BLaER1 treated with 17β-estradiol and CSF1 and Interleukin-3, amounts not matched to agents 10 nM and 100 nM (cell line): Measurements from ENCODE around the gene REPIN1.

Source experiments
- H3K27ac ChIP-seq, 11 experiments: shearing (Covaris generic); formaldehyde crosslinking; 2 replicates each; pipeline ENCODE4 v1.8.1; 2022
- H3K27me3 ChIP-seq, 11 experiments: shearing (Covaris generic); formaldehyde crosslinking; 2 replicates each; pipeline ENCODE4 v1.8.1; 2022
- H3K36me3 ChIP-seq, 11 experiments: shearing (Covaris generic); formaldehyde crosslinking; 2 replicates each; pipeline ENCODE4 v1.8.1; 2022
- H3K4me1 ChIP-seq, 10 experiments: shearing (Covaris generic); formaldehyde crosslinking; 2 replicates each; pipeline ENCODE4 v1.8.1; 2022
- H3K4me2 ChIP-seq, 11 experiments: shearing (Covaris generic); formaldehyde crosslinking; 2 replicates each; pipeline ENCODE4 v1.8.1; 2022
- H3K4me3 ChIP-seq, 10 experiments: shearing (Covaris generic); formaldehyde crosslinking; 2 replicates each; pipeline ENCODE4 v1.8.1; 2022
- H3K9ac ChIP-seq, 11 experiments: shearing (Covaris generic); formaldehyde crosslinking; 2 replicates each; pipeline ENCODE4 v1.8.1; 2022
- H3K9me3 ChIP-seq, 11 experiments: shearing (Covaris generic); formaldehyde crosslinking; replicated peaks in 1 of 11; 2 replicates each; pipeline ENCODE4 v1.8.1; 2022
- H4K20me1 ChIP-seq, 11 experiments: shearing (Covaris generic); formaldehyde crosslinking; 2 replicates each; pipeline ENCODE4 v1.8.1; 2022
- Cebpa-rat ChIP-seq, 11 experiments: shearing (Covaris generic); IDR thresholded peaks; 2 replicates each; pipeline ENCODE4 v1.8.1; 2022

REPIN1 gene

GRCh38 chr7:150368096-150368883 lies at the start of gene REPIN1:
REPIN1 (plus strand) TSS chr7:150368822; CDS start chr7:150369712, 890 bp downstream.
- no peak for TF ChIP-seq Cebpa-rat (IDR thresholded peaks at IDR 0.05)
- Histone ChIP-seq H4K20me1 (peaks cover 34 to 42% (median 38%) of the 10 kb centered on the region in 11 experiments; a peak in 20 of 22 replicates), H3K27ac (peak within 1 kb of the TSS; percentile 90 to 100 (median 99)), H3K27me3 (no peaks in the 10 kb centered on the region), H3K9me3 (no peaks in the 10 kb centered on the region), H3K4me2 (peak within 1 kb of the TSS; percentile 90 to 100 (median 98)), H3K4me3 (peak within 1 kb of the TSS; percentile 79 to 99 (median 88)), H3K9ac (peak within 1 kb of the TSS; percentile 92 to 97 (median 95)), H3K36me3 (peaks cover 23 to 37% (median 31%) of the 10 kb centered on the region in 11 experiments), H3K4me1 (peaks cover 58 to 86% (median 73%) of the 10 kb centered on the region in 10 experiments)

GRCh38 chr7:150321788-150322113 lies 46.9 kb upstream of the REPIN1 start:
- Histone ChIP-seq H3K9me3 (peaks cover 14 to 27% (median 19%) of the 10 kb centered on the region in 11 experiments), H3K4me1 (peaks cover 4 to 23% (median 12%) of the 10 kb centered on the region in 10 experiments; a peak in 13 of 20 replicates), H3K4me3 (no peak overlapping the region), H4K20me1 (0 out of 22 replicates have a peak, but pooled peaks cover 0 to 3% (median 0%) of the 10 kb centered on the region in 11 experiments), H3K27ac (no peak overlapping the region), H3K9ac (no peak overlapping the region), H3K36me3 (no peaks in the 10 kb centered on the region; a peak in 1 of 22 replicates), H3K4me2 (no peak overlapping the region), H3K27me3 (peaks cover 33 to 47% (median 43%) of the 10 kb centered on the region in 11 experiments)
- no peak for TF ChIP-seq Cebpa-rat (IDR thresholded peaks at IDR 0.05)

- no peak overlapping the region for H3K4me2 ChIP-seq
- H3K4me1 ChIP-seq, result peaks cover 4 to 23% (median 12%) of the 10 kb centered on the region in 10 experiments; a peak in 13 of 20 replicates
- no peak overlapping the region for H3K27ac ChIP-seq
- H3K9me3 ChIP-seq, result peaks cover 14 to 27% (median 19%) of the 10 kb centered on the region in 11 experiments
- TF ChIP-seq Cebpa-rat (IDR thresholded peaks at IDR 0.05), result no peak
- H4K20me1 ChIP-seq, result 0 out of 22 replicates have a peak, but pooled peaks cover 0 to 3% (median 0%) of the 10 kb centered on the region in 11 experiments
- H3K9ac ChIP-seq, result no peak overlapping the region
- no peaks in the 10 kb centered on the region; a peak in 1 of 22 replicates for H3K36me3 ChIP-seq
- H3K27me3 ChIP-seq, result peaks cover 33 to 47% (median 43%) of the 10 kb centered on the region in 11 experiments
- peak overlapping the region in 1 of 10 experiments; percentile 31; a peak in 2 of 20 replicates for H3K4me3 ChIP-seq
Measured at GRCh38 chr7:150322114-150322832, 46.3 kb upstream of the REPIN1 start.

- TF ChIP-seq Cebpa-rat (IDR thresholded peaks at IDR 0.05), result no peak
- H4K20me1 ChIP-seq, result 0 out of 22 replicates have a peak, but pooled peaks cover 0 to 3% (median 0%) of the 10 kb centered on the region in 11 experiments
- no peak within 1 kb of the TSS for H3K9ac ChIP-seq
- peaks cover 33 to 47% (median 43%) of the 10 kb centered on the region in 11 experiments for H3K27me3 ChIP-seq
- peaks cover 4 to 23% (median 12%) of the 10 kb centered on the region in 10 experiments; a peak in 13 of 20 replicates for H3K4me1 ChIP-seq
- H3K36me3 ChIP-seq, result no peaks in the 10 kb centered on the region; a peak in 1 of 22 replicates
- H3K27ac ChIP-seq, result no peak within 1 kb of the TSS
- H3K4me2 ChIP-seq, result peak within 1 kb of the TSS; percentile 15 to 55 (median 38); a peak in 15 of 22 replicates
- peaks cover 14 to 27% (median 19%) of the 10 kb centered on the region in 11 experiments for H3K9me3 ChIP-seq
- H3K4me3 ChIP-seq, result peak within 1 kb of the TSS in 7 of 10 experiments; percentile 17 to 42 (median 27); a peak in 8 of 20 replicates
Measured at GRCh38 chr7:150322833-150323681, 45.6 kb upstream of the REPIN1 start, which contains the start of the genes ACTR3C and LRRC61. ACTR3C (minus strand) TSS chr7:150323545; CDS start chr7:150295296, 28,249 bp downstream. LRRC61 (plus strand) TSS chr7:150323355; CDS start chr7:150336862, 13,507 bp downstream.

- Histone ChIP-seq H3K27ac (no peak overlapping the region), H3K36me3 (no peaks in the 10 kb centered on the region; a peak in 1 of 22 replicates)
Measured at GRCh38 chr7:150323682-150324372, 44.8 kb upstream of the REPIN1 start.

GRCh38 chr7:150324373-150324961 lies 44.2 kb upstream of the REPIN1 start:
- H3K4me3 ChIP-seq, result no peak overlapping the region
- H3K27ac ChIP-seq, result peak overlapping the region in 2 of 11 experiments; percentile 53 to 60; a peak in 6 of 22 replicates
- TF ChIP-seq Cebpa-rat (IDR thresholded peaks at IDR 0.05), result no peak
- no peak overlapping the region for H3K9ac ChIP-seq
- H4K20me1 ChIP-seq, result 0 out of 22 replicates have a peak, but pooled peaks cover 0 to 3% (median 0%) of the 10 kb centered on the region in 11 experiments
- H3K27me3 ChIP-seq, result peaks cover 33 to 47% (median 43%) of the 10 kb centered on the region in 11 experiments
- H3K4me2 ChIP-seq, result peak overlapping the region in 4 of 11 experiments; percentile 21 to 51 (median 38); a peak in 5 of 22 replicates
- no peaks in the 10 kb centered on the region; a peak in 1 of 22 replicates for H3K36me3 ChIP-seq
- H3K4me1 ChIP-seq, result peaks cover 4 to 23% (median 12%) of the 10 kb centered on the region in 10 experiments; a peak in 13 of 20 replicates
- peaks cover 14 to 27% (median 19%) of the 10 kb centered on the region in 11 experiments for H3K9me3 ChIP-seq

More at GRCh38 chr7:150323682-150324372, 44.8 kb upstream of the REPIN1 start:
- H3K4me1 ChIP-seq, result peaks cover 4 to 23% (median 12%) of the 10 kb centered on the region in 10 experiments; a peak in 13 of 20 replicates
- no peak for TF ChIP-seq Cebpa-rat (IDR thresholded peaks at IDR 0.05)
- peaks cover 14 to 27% (median 19%) of the 10 kb centered on the region in 11 experiments for H3K9me3 ChIP-seq
- peaks cover 33 to 47% (median 43%) of the 10 kb centered on the region in 11 experiments for H3K27me3 ChIP-seq
- H4K20me1 ChIP-seq, result 0 out of 22 replicates have a peak, but pooled peaks cover 0 to 3% (median 0%) of the 10 kb centered on the region in 11 experiments
- peak overlapping the region in 3 of 10 experiments; percentile 17 to 42 (median 27); a peak in 4 of 20 replicates for H3K4me3 ChIP-seq
- H3K4me2 ChIP-seq, result peak overlapping the region; percentile 15 to 55 (median 38); a peak in 14 of 22 replicates
- no peak overlapping the region for H3K9ac ChIP-seq
